Stimulated activated CD8-positive, alpha-beta memory T cell treated with anti-CD3 and anti-CD28 coated beads, Interleukin-7, amount 100 ng/mL, for 24 hours (primary cell): ENCODE data around the gene VCL.
A peak's percentile ranks its signal among the peaks of the same experiment; 100 is the strongest.
"Not testable (repeated sequence)": the region's sequence is repeated elsewhere in the genome, so short reads cannot be mapped to it uniquely, and the experiment has no call there.

Experiments
- DNase-seq: peaks from one replicate; pipeline ENCODE4 v3.0.0-alpha.2; 2020; ENCODE audit warnings: low read depth

Gene VCL

GRCh38 chr10:73997787-73998622 lies at the start of gene VCL:
Gene VCL, plus strand, starts transcription at chr10:73998116. Its CDS starts 92 bp downstream, at chr10:73998208.
- peak; percentile 82 for DNase-seq

- no peak for DNase-seq
These were observed 48.8 kb upstream of the VCL start for GRCh38 chr10:73948947-73949633.

GRCh38 chr10:73950155-73950948 lies 47.6 kb upstream of the VCL start:
- no peak for DNase-seq

- no peak for DNase-seq
These were observed 44.3 kb upstream of the VCL start for GRCh38 chr10:73953665-73954064.

GRCh38 chr10:73954737-73955136 lies 43.2 kb upstream of the VCL start:
- DNase-seq = no peak

- no peak for DNase-seq
These were observed 42.2 kb upstream of the VCL start for GRCh38 chr10:73955719-73956118.

GRCh38 chr10:73956476-73957359 lies 41.2 kb upstream of the VCL start:
- DNase-seq = no peak

- DNase-seq = no peak
These were observed 38.3 kb upstream of the VCL start for GRCh38 chr10:73959484-73960243.

- no peak for DNase-seq
These were observed 35.5 kb upstream of the VCL start for GRCh38 chr10:73962386-73962785.

GRCh38 chr10:73963533-73963932 lies 34.4 kb upstream of the VCL start:
- not testable (repeated sequence) for DNase-seq

- no peak for DNase-seq
These were observed 33.2 kb upstream of the VCL start for GRCh38 chr10:73964743-73965142.

GRCh38 chr10:73965267-73965889 lies 32.5 kb upstream of the VCL start:
- DNase-seq = not testable (repeated sequence)

GRCh38 chr10:73965890-73966768 lies 31.8 kb upstream of the VCL start:
- no peak for DNase-seq

- DNase-seq = no peak
These were observed 30.9 kb upstream of the VCL start for GRCh38 chr10:73967022-73967429.

- no peak for DNase-seq
These were observed 30.4 kb upstream of the VCL start for GRCh38 chr10:73967544-73967943.

- DNase-seq = no peak
These were observed 29.8 kb upstream of the VCL start for GRCh38 chr10:73968098-73968521.

GRCh38 chr10:73969224-73969841 lies 28.6 kb upstream of the VCL start:
- DNase-seq = no peak

GRCh38 chr10:73970845-73971244 lies 27.1 kb upstream of the VCL start:
- DNase-seq = no peak
